Measurements from ENCODE around the gene TBCD.

Gene TBCD

DNA sequence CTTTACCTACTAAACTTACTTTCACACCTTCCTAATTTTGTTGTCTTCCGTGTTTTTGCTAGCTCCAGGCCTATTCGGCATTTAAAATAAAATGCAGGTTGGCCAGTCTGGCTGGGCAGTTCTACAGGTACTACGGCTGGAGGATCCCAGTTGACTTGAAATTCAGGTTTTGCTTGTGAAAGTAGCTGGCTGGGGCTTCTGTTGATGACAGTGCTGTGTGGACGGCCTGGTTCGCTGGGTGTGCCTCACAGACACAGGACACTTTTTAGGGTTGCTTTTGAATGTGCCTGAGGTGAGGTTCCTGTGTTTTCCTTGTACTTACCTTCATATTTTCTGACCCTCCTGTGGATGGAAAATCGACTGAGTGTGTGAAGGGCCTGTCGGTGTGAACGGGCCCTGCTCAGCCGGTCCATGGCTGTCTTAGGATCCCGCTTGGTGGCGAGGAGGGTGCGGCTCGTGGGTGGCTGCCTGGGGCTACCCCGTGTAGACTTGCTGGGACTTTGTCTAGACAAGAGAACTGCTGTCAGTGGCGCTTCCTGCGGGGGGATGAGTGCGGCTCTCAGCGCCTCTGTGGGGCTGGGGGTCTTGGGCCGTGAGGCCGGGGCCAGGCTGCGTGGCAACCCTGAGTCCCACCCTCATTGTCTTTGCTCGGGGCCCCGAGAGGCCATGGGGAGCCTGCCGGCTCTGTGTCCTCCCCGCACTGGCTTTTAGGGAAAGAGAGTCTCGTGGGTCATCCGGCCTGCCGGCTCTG, 106.7 kb downstream of the TBCD start:
- H3K4me1 ChIP-seq (ENCODE audit: control insufficient read depth, insufficient read depth, low read length), result peaks cover under 1% of the 10 kb centered on the region; the same call in 1 of the 2 replicates
- peaks cover 0 to 11% of the 10 kb centered on the region in 2 experiments; a peak in 2 of 3 replicates for H3K36me3 ChIP-seq (ENCODE audit: control insufficient read depth in 2 of 2, insufficient read depth in 1 of 2, low read length in 2 of 2)
- no peaks in the 10 kb centered on the region for H3K9me3 ChIP-seq (ENCODE audit: control insufficient read depth, insufficient read depth, low read depth, low read length)
- ChIA-PET CTCF (interaction anchor here (0.8 kb wide), 1 partner anchor 166 kb away, joined by 3 read pairs; no protein-coding TSS in a partner anchor), POLR2A (no interaction called here)
- H3K4me3 ChIP-seq (ENCODE audit: low read depth, low read length), result no peak overlapping the region
- no peak overlapping the region for H3K27ac ChIP-seq (ENCODE audit: extremely low read depth, low read depth, low read length)
- TF ChIP-seq, protein P1, sequence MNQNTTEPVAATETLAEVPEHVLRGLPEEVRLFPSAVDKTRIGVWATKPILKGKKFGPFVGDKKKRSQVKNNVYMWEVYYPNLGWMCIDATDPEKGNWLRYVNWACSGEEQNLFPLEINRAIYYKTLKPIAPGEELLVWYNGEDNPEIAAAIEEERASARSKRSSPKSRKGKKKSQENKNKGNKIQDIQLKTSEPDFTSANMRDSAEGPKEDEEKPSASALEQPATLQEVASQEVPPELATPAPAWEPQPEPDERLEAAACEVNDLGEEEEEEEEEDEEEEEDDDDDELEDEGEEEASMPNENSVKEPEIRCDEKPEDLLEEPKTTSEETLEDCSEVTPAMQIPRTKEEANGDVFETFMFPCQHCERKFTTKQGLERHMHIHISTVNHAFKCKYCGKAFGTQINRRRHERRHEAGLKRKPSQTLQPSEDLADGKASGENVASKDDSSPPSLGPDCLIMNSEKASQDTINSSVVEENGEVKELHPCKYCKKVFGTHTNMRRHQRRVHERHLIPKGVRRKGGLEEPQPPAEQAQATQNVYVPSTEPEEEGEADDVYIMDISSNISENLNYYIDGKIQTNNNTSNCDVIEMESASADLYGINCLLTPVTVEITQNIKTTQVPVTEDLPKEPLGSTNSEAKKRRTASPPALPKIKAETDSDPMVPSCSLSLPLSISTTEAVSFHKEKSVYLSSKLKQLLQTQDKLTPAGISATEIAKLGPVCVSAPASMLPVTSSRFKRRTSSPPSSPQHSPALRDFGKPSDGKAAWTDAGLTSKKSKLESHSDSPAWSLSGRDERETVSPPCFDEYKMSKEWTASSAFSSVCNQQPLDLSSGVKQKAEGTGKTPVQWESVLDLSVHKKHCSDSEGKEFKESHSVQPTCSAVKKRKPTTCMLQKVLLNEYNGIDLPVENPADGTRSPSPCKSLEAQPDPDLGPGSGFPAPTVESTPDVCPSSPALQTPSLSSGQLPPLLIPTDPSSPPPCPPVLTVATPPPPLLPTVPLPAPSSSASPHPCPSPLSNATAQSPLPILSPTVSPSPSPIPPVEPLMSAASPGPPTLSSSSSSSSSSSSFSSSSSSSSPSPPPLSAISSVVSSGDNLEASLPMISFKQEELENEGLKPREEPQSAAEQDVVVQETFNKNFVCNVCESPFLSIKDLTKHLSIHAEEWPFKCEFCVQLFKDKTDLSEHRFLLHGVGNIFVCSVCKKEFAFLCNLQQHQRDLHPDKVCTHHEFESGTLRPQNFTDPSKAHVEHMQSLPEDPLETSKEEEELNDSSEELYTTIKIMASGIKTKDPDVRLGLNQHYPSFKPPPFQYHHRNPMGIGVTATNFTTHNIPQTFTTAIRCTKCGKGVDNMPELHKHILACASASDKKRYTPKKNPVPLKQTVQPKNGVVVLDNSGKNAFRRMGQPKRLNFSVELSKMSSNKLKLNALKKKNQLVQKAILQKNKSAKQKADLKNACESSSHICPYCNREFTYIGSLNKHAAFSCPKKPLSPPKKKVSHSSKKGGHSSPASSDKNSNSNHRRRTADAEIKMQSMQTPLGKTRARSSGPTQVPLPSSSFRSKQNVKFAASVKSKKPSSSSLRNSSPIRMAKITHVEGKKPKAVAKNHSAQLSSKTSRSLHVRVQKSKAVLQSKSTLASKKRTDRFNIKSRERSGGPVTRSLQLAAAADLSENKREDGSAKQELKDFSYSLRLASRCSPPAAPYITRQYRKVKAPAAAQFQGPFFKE (tag by site-specific recombination; IDR thresholded peaks at IDR 0.05; ENCODE audit: borderline replicate concordance), result no peak
- TF ChIP-seq KLF10 (tag by site-specific recombination; IDR thresholded peaks at IDR 0.05) (no peak), KLF9 (tag by site-specific recombination; IDR thresholded peaks at IDR 0.05; ENCODE audit: low read depth) (no peak), YY2 (tag by site-specific recombination; IDR thresholded peaks at IDR 0.05) (no peak), KLF8 (tag by site-specific recombination; IDR thresholded peaks at IDR 0.05) (no peak), ZNF214 (tag by site-specific recombination; IDR thresholded peaks at IDR 0.05; ENCODE audit: borderline replicate concordance) (no peak), ZNF37A (tag by site-specific recombination; IDR thresholded peaks at IDR 0.05) (no peak), ZNF311 (tag by site-specific recombination; IDR thresholded peaks at IDR 0.05; ENCODE audit: borderline replicate concordance) (no peak), GFI1B (tag by site-specific recombination; IDR thresholded peaks at IDR 0.05) (no peak), ZNF112 (tag by site-specific recombination; IDR thresholded peaks at IDR 0.05) (no peak)
- TF ChIP-seq, protein P2, sequence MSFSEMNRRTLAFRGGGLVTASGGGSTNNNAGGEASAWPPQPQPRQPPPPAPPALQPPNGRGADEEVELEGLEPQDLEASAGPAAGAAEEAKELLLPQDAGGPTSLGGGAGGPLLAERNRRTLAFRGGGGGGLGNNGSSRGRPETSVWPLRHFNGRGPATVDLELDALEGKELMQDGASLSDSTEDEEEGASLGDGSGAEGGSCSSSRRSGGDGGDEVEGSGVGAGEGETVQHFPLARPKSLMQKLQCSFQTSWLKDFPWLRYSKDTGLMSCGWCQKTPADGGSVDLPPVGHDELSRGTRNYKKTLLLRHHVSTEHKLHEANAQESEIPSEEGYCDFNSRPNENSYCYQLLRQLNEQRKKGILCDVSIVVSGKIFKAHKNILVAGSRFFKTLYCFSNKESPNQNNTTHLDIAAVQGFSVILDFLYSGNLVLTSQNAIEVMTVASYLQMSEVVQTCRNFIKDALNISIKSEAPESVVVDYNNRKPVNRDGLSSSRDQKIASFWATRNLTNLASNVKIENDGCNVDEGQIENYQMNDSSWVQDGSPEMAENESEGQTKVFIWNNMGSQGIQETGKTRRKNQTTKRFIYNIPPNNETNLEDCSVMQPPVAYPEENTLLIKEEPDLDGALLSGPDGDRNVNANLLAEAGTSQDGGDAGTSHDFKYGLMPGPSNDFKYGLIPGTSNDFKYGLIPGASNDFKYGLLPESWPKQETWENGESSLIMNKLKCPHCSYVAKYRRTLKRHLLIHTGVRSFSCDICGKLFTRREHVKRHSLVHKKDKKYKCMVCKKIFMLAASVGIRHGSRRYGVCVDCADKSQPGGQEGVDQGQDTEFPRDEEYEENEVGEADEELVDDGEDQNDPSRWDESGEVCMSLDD (tag by site-specific recombination; IDR thresholded peaks at IDR 0.05), result no peak
- TF ChIP-seq, protein P3, sequence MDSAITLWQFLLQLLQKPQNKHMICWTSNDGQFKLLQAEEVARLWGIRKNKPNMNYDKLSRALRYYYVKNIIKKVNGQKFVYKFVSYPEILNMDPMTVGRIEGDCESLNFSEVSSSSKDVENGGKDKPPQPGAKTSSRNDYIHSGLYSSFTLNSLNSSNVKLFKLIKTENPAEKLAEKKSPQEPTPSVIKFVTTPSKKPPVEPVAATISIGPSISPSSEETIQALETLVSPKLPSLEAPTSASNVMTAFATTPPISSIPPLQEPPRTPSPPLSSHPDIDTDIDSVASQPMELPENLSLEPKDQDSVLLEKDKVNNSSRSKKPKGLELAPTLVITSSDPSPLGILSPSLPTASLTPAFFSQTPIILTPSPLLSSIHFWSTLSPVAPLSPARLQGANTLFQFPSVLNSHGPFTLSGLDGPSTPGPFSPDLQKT (IDR thresholded peaks at IDR 0.05; ENCODE audit: borderline replicate concordance, low read depth, low read length), result no peak
- TF ChIP-seq, protein P4, sequence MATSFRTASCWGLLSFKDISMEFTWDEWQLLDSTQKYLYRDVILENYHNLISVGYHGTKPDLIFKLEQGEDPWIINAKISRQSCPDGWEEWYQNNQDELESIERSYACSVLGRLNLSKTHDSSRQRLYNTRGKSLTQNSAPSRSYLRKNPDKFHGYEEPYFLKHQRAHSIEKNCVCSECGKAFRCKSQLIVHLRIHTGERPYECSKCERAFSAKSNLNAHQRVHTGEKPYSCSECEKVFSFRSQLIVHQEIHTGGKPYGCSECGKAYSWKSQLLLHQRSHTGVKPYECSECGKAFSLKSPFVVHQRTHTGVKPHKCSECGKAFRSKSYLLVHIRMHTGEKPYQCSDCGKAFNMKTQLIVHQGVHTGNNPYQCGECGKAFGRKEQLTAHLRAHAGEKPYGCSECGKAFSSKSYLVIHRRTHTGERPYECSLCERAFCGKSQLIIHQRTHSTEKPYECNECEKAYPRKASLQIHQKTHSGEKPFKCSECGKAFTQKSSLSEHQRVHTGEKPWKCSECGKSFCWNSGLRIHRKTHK (tag by site-specific recombination; IDR thresholded peaks at IDR 0.05), result no peak
- TF ChIP-seq, protein P5, sequence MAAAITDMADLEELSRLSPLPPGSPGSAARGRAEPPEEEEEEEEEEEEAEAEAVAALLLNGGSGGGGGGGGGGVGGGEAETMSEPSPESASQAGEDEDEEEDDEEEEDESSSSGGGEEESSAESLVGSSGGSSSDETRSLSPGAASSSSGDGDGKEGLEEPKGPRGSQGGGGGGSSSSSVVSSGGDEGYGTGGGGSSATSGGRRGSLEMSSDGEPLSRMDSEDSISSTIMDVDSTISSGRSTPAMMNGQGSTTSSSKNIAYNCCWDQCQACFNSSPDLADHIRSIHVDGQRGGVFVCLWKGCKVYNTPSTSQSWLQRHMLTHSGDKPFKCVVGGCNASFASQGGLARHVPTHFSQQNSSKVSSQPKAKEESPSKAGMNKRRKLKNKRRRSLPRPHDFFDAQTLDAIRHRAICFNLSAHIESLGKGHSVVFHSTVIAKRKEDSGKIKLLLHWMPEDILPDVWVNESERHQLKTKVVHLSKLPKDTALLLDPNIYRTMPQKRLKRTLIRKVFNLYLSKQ (tag by site-specific recombination; IDR thresholded peaks at IDR 0.05; ENCODE audit: borderline replicate concordance), result no peak
- TF ChIP-seq, protein P6, sequence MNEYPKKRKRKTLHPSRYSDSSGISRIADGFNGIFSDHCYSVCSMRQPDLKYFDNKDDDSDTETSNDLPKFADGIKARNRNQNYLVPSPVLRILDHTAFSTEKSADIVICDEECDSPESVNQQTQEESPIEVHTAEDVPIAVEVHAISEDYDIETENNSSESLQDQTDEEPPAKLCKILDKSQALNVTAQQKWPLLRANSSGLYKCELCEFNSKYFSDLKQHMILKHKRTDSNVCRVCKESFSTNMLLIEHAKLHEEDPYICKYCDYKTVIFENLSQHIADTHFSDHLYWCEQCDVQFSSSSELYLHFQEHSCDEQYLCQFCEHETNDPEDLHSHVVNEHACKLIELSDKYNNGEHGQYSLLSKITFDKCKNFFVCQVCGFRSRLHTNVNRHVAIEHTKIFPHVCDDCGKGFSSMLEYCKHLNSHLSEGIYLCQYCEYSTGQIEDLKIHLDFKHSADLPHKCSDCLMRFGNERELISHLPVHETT (tag by site-specific recombination; IDR thresholded peaks at IDR 0.05), result no peak
- TF ChIP-seq, protein P7, sequence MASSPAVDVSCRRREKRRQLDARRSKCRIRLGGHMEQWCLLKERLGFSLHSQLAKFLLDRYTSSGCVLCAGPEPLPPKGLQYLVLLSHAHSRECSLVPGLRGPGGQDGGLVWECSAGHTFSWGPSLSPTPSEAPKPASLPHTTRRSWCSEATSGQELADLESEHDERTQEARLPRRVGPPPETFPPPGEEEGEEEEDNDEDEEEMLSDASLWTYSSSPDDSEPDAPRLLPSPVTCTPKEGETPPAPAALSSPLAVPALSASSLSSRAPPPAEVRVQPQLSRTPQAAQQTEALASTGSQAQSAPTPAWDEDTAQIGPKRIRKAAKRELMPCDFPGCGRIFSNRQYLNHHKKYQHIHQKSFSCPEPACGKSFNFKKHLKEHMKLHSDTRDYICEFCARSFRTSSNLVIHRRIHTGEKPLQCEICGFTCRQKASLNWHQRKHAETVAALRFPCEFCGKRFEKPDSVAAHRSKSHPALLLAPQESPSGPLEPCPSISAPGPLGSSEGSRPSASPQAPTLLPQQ (tag by site-specific recombination; IDR thresholded peaks at IDR 0.05), result no peak

All from HEK293 (cell line).